SK-N-SH treated with all-trans-retinoic acid at 6 μM for 48 hours (cell line): Measurements from ENCODE around the gene CA5A.

Experiments used
- ATAC-seq: fragments of 200-7000 bp; cut with Tn5 transposase; 3 replicates; pipeline ENCODE4 v1.9.1; 2020; ENCODE audit warnings: mild to moderate bottlenecking, moderate library complexity
- ARNTL ChIP-seq: fragments of 450-650 bp; formaldehyde crosslinking; IDR thresholded peaks from 2 replicates; pipeline ENCODE4 v1.5.0; 2020; ENCODE audit warnings: low read depth, mild to moderate bottlenecking, moderate library complexity, borderline replicate concordance
- CSDC2 ChIP-seq: fragments of 250-450 bp; sonication (Bioruptor Pico); IDR thresholded peaks from 2 replicates; pipeline ENCODE4 v1.5.0; 2020; ENCODE audit warnings: mild to moderate bottlenecking, moderate library complexity
- ESRRG ChIP-seq: fragments of 250-450 bp; sonication (Bioruptor Pico); IDR thresholded peaks from 2 replicates; pipeline ENCODE4 v1.6.1; 2021; ENCODE audit warnings: mild to moderate bottlenecking
- GLIS3 ChIP-seq: fragments of 250-450 bp; sonication (Bioruptor Pico); IDR thresholded peaks from 2 replicates; pipeline ENCODE4 v1.5.0; 2020; ENCODE audit warnings: mild to moderate bottlenecking, moderate library complexity
- ISL1 ChIP-seq: fragments of 250-450 bp; sonication (Bioruptor Pico); IDR thresholded peaks from 2 replicates; pipeline ENCODE4 v2.1.2; 2022; ENCODE audit warnings: mild to moderate bottlenecking, moderate library complexity
- OSR1 ChIP-seq: fragments of 250-450 bp; sonication (Bioruptor Pico); IDR thresholded peaks from 2 replicates; pipeline ENCODE4 v1.8.0; 2022; ENCODE audit warnings: moderate library complexity, mild to moderate bottlenecking, inconsistent platforms
- PPARA ChIP-seq: fragments of 250-450 bp; sonication (Bioruptor Pico); IDR thresholded peaks from 2 replicates; pipeline ENCODE4 v1.5.0; 2020; ENCODE audit warnings: mild to moderate bottlenecking, borderline replicate concordance
- TCF4 ChIP-seq: fragments of 250-450 bp; sonication (Bioruptor Pico); IDR thresholded peaks from 2 replicates; pipeline ENCODE4 v1.8.0; 2021; ENCODE audit warnings: mild to moderate bottlenecking, moderate library complexity, borderline replicate concordance
- ZC3H10 ChIP-seq: fragments of 250-450 bp; sonication (Bioruptor Pico); IDR thresholded peaks from 2 replicates; pipeline ENCODE4 v1.5.1; 2021; ENCODE audit warnings: mild to moderate bottlenecking, moderate library complexity
- ZFP3 ChIP-seq: fragments of 250-450 bp; sonication (Bioruptor Pico); IDR thresholded peaks from 2 replicates; pipeline ENCODE4 v1.5.0; 2020; ENCODE audit warnings: mild to moderate bottlenecking, moderate library complexity
- ZFP30 ChIP-seq: fragments of 450-650 bp; formaldehyde crosslinking; IDR thresholded peaks from 2 replicates; pipeline ENCODE4 v1.5.0; 2022; ENCODE audit warnings: mild to moderate bottlenecking, moderate library complexity
- ZNF70 ChIP-seq: fragments of 450-650 bp; formaldehyde crosslinking; IDR thresholded peaks from 2 replicates; pipeline ENCODE4 v1.5.0; 2020; ENCODE audit warnings: mild to moderate bottlenecking, moderate library complexity
- TF ChIP-seq, protein P1 (sequence below): fragments of 250-450 bp; sonication (Bioruptor Pico); IDR thresholded peaks from 2 replicates; pipeline ENCODE4 v1.8.0; 2020; ENCODE audit warnings: mild to moderate bottlenecking, moderate library complexity, borderline replicate concordance
- TF ChIP-seq, protein P2 (sequence below): fragments of 250-450 bp; sonication (Bioruptor Pico); IDR thresholded peaks from 2 replicates; pipeline ENCODE4 v1.5.0; 2020; ENCODE audit warnings: mild to moderate bottlenecking, moderate library complexity
- TF ChIP-seq, protein P3 (sequence below): fragments of 250-450 bp; sonication (Bioruptor Pico); IDR thresholded peaks from 2 replicates; pipeline ENCODE4 v1.5.1; 2020; ENCODE audit warnings: low read depth, mild to moderate bottlenecking, moderate library complexity
- TF ChIP-seq, protein P4 (sequence below): fragments of 250-450 bp; sonication (Bioruptor Pico); IDR thresholded peaks from 2 replicates; pipeline ENCODE4 v1.8.0; 2021; ENCODE audit warnings: low read depth, mild to moderate bottlenecking, moderate library complexity, borderline replicate concordance

Gene CA5A

DNA sequence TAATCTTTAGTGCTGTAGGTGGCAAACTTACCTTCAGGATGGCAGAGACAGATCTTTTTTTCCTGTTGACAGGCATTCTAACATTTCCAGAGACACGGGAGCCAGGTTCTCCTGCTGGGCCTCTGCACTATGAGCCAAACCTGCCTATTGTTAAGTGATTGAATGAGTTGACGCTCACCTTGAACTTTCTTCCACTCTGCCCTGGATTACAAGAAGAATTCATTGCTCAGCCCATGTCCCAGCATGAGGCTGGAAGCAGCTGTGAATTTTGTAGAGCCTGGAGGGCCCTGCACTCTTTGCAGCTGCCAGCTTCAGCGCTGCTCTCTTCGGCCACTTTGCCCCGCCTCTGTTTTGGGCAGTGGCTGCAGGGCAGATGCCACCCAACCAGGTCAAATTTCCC lies 57.6 kb downstream of the CA5A start (continued):
- TF ChIP-seq, protein P1, sequence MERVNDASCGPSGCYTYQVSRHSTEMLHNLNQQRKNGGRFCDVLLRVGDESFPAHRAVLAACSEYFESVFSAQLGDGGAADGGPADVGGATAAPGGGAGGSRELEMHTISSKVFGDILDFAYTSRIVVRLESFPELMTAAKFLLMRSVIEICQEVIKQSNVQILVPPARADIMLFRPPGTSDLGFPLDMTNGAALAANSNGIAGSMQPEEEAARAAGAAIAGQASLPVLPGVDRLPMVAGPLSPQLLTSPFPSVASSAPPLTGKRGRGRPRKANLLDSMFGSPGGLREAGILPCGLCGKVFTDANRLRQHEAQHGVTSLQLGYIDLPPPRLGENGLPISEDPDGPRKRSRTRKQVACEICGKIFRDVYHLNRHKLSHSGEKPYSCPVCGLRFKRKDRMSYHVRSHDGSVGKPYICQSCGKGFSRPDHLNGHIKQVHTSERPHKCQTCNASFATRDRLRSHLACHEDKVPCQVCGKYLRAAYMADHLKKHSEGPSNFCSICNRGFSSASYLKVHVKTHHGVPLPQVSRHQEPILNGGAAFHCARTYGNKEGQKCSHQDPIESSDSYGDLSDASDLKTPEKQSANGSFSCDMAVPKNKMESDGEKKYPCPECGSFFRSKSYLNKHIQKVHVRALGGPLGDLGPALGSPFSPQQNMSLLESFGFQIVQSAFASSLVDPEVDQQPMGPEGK (CRISPR knock-in tag), result no peak
- TF ChIP-seq ISL1 (no peak), ZC3H10 (CRISPR knock-in tag) (no peak), GLIS3 (CRISPR knock-in tag) (no peak), ZNF70 (CRISPR knock-in tag) (no peak), ARNTL (no peak)

DNA sequence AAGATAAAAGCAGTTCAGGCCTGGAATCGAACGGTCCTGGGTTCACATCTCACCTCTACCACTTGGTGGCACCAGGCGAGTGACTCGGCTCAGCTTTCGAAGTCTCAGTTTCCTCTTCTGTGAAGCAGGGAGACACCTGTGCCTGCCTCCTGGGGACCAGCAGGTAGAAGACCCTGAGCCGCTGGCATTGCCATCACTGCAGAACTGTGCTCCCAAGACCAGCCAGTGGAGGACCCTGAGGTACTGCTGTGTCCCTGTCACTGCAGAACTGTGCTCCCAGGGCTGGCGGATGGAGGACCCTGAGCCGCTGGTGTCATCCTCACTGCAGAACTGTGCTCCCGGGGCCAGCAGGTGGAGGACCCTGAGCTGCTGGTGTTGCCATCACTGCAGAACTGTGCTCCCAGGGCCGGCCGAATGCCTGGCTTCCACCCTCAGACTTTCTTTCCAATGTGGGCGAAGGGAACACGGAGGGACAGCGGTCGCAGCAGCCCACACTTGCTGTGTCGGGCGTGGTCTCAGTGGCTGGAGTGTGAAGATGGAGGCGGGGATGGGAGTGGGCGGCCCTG lies 58.3 kb downstream of the CA5A start:
- ATAC-seq, result no peak; the same call in 2 of the 3 replicates
- no peak for TF ChIP-seq ISL1
- TF ChIP-seq, protein P2, sequence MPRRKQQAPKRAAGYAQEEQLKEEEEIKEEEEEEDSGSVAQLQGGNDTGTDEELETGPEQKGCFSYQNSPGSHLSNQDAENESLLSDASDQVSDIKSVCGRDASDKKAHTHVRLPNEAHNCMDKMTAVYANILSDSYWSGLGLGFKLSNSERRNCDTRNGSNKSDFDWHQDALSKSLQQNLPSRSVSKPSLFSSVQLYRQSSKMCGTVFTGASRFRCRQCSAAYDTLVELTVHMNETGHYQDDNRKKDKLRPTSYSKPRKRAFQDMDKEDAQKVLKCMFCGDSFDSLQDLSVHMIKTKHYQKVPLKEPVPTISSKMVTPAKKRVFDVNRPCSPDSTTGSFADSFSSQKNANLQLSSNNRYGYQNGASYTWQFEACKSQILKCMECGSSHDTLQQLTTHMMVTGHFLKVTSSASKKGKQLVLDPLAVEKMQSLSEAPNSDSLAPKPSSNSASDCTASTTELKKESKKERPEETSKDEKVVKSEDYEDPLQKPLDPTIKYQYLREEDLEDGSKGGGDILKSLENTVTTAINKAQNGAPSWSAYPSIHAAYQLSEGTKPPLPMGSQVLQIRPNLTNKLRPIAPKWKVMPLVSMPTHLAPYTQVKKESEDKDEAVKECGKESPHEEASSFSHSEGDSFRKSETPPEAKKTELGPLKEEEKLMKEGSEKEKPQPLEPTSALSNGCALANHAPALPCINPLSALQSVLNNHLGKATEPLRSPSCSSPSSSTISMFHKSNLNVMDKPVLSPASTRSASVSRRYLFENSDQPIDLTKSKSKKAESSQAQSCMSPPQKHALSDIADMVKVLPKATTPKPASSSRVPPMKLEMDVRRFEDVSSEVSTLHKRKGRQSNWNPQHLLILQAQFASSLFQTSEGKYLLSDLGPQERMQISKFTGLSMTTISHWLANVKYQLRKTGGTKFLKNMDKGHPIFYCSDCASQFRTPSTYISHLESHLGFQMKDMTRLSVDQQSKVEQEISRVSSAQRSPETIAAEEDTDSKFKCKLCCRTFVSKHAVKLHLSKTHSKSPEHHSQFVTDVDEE (CRISPR knock-in tag), result no peak
- no peak for TF ChIP-seq OSR1
- no peak for TF ChIP-seq TCF4 (CRISPR knock-in tag)
- no peak for TF ChIP-seq ZFP30 (CRISPR knock-in tag)
- TF ChIP-seq CSDC2 (CRISPR knock-in tag), result no peak
- TF ChIP-seq ZNF70 (CRISPR knock-in tag), result no peak
- TF ChIP-seq ZFP3 (CRISPR knock-in tag), result no peak
- TF ChIP-seq, protein P1 (CRISPR knock-in tag), result no peak

DNA sequence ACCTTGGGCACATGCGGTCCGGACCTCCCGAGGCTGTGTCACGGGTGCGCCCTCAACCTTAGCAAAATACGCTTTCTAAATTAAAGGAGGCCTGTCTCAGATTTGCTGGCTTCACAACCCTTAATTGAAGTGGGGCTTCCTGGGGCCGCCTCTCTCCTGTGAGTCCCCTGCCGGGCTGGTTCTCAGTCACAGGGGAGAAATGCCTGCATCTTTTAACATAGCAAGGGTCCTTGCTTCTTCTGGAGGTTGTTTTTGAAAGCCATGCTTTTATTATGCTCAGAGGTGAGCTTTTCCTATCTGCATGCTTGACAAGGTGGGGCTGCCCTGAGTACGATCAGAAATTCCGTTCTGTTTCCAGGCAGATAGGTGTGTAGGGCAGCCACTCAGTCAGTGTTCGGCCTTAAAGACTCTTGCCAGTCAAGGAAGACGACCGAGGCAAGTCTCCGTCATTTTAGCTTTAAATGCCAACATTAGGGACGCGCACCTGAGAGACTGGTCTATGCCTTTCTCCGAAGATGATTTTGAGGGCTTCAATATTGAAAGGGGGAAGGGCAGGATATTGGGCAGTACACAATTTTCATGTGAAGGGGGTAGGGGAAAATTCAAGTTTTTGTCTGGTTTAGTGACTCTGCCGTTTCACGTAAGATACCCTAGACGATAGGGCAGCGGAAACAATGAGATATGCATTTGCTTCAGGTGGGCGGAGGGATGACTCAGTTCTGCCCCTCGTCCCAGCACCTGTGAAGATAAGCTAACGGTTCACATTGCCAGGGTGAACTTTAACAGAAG lies 61.5 kb downstream of the CA5A start:
- no peak for ATAC-seq

More for the DNA sequence above, 61.5 kb downstream of the CA5A start:
- TF ChIP-seq, protein P3, sequence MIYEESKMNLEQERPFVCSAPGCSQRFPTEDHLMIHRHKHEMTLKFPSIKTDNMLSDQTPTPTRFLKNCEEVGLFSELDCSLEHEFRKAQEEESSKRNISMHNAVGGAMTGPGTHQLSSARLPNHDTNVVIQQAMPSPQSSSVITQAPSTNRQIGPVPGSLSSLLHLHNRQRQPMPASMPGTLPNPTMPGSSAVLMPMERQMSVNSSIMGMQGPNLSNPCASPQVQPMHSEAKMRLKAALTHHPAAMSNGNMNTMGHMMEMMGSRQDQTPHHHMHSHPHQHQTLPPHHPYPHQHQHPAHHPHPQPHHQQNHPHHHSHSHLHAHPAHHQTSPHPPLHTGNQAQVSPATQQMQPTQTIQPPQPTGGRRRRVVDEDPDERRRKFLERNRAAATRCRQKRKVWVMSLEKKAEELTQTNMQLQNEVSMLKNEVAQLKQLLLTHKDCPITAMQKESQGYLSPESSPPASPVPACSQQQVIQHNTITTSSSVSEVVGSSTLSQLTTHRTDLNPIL (CRISPR knock-in tag), result no peak
- TF ChIP-seq PPARA (CRISPR knock-in tag) (no peak), ESRRG (CRISPR knock-in tag) (no peak), ZFP30 (CRISPR knock-in tag) (no peak)
- TF ChIP-seq, protein P4, sequence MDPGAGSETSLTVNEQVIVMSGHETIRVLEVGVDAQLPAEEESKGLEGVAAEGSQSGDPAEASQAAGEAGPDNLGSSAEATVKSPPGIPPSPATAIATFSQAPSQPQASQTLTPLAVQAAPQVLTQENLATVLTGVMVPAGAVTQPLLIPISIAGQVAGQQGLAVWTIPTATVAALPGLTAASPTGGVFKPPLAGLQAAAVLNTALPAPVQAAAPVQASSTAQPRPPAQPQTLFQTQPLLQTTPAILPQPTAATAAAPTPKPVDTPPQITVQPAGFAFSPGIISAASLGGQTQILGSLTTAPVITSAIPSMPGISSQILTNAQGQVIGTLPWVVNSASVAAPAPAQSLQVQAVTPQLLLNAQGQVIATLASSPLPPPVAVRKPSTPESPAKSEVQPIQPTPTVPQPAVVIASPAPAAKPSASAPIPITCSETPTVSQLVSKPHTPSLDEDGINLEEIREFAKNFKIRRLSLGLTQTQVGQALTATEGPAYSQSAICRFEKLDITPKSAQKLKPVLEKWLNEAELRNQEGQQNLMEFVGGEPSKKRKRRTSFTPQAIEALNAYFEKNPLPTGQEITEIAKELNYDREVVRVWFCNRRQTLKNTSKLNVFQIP (CRISPR knock-in tag), result no peak
